GM19351 (cell line): ENCODE results near the gene UTP4.

Source experiments
- ATAC-seq: cut with Tn5 transposase; IDR thresholded peaks from one replicate; pipeline ENCODE4 v1.9.1; 2021; ENCODE audit warnings: mild to moderate bottlenecking, moderate library complexity; ENCODE audit not compliant: unreplicated experiment

Gene UTP4

GRCh38 chr16:69201291-69201690 lies 68.8 kb downstream of the UTP4 start:
- ATAC-seq, result no peak

DNA sequence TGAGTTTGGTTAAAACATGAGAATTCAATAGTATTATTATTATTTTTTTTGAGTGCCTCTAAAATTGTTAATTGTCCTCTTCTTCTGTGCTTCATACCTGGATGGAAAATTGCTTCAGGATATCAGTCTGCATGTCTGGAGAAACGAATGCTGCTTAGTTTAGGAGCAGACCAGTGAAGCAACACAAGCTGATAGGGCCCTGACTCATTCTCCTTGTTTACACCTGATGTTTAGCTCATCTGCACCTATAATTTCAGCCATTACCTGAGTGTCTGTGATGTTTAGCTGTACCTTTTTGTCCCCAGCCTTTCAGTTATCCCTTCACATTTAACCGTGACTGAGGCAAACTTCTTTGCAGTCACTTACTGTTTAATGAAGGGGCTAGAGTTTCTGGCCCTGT lies 69.3 kb downstream of the UTP4 start:
- ATAC-seq, result no peak

DNA sequence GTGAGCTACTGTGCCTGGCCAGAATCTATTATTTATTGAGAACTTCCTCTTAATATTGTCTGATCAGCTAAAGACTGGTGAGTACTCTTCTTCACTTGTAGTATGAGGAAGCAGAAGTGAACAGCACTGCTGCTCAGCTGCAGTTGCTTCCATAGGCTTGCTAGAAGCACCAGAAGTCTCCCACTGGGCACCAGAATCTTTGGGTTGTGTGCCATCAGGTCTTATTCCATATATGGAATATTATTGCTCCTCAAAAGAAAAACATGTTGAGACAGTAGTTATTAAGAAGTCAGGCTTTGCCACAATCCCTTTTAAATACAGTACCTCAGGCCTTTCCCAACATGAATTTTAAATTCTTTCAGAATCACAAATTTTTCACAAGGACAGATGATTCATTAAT lies 71.7 kb downstream of the UTP4 start:
- no peak for ATAC-seq

- ATAC-seq, result no peak
Measured at GRCh38 chr16:69209735-69210134, 77.3 kb downstream of the UTP4 start.

GRCh38 chr16:69217433-69217832 lies 85.0 kb downstream of the UTP4 start:
- ATAC-seq, result no peak
